Heart left ventricle (tissue), 16 donors: ENCODE results near the gene GLT1D1. TPM values are rescaled to one million over a fixed set of nuclear protein-coding genes. Genes with fewer than 3 reads are reported as not detected.

Source experiments
- ATAC-seq, 4 donors: fragments of 200-7000 bp; cut with Tn5 transposase; one replicate each; pipeline ENCODE4 v1.9.1; 2020 to 2022; ENCODE audit warnings: moderate library complexity in 4 of 4, mild to moderate bottlenecking in 3 of 4, moderate number of reproducible peaks in 1 of 4
- DNase-seq, 5 donors: peaks; one replicate each; pipeline ENCODE4 v3.0.0-alpha.2; 2020
- H3K27ac ChIP-seq, 12 donors: fragments of 200-600 bp; sonication (generic) in 4 of 12; one replicate each; pipeline versions ENCODE4 v1.5.0 to v1.8.0; 2016 to 2022; ENCODE audit warnings: mild to moderate bottlenecking in 2 of 12
- H3K27me3 ChIP-seq, 9 donors: fragments of 200-600 bp; sonication (generic) in 2 of 9; one replicate each; pipeline versions ENCODE4 v1.5.1 to v1.8.0; 2016 to 2022; ENCODE audit warnings: mild to moderate bottlenecking in 3 of 9
- H3K36me3 ChIP-seq, 9 donors: fragments of 200-600 bp; sonication (generic) in 2 of 9; one replicate each; pipeline versions ENCODE4 v1.5.0 to v1.8.0; 2018 to 2022; ENCODE audit warnings: mild to moderate bottlenecking in 2 of 9
- H3K4me1 ChIP-seq, 12 donors: fragments of 200-600 bp; sonication (generic) in 4 of 12; one replicate each; pipeline versions ENCODE4 v1.5.0 to v1.8.0; 2016 to 2022; ENCODE audit warnings: mild to moderate bottlenecking in 3 of 12
- H3K4me3 ChIP-seq, 12 donors: fragments of 200-600 bp; sonication (generic) in 4 of 12; one replicate each; pipeline versions ENCODE4 v1.5.0 to v1.8.0; 2017 to 2022; ENCODE audit warnings: mild to moderate bottlenecking in 9 of 12, moderate library complexity in 4 of 12
- H3K9me3 ChIP-seq, 12 donors: fragments of 200-600 bp; sonication (generic) in 4 of 12; one replicate each; pipeline versions ENCODE4 v1.5.0 to v1.8.0; 2016 to 2022; ENCODE audit warnings: mild to moderate bottlenecking in 1 of 12
- POLR2A ChIP-seq, 2 donors: fragments of 450-650 bp; IDR thresholded peaks; one replicate each; pipeline ENCODE4 v1.6.1; 2017; ENCODE audit warnings: antibody characterized with exemption in 2 of 2, mild to moderate bottlenecking in 2 of 2, moderate library complexity in 2 of 2
- WGBS, 4 donors: extraction: QIAGEN DNeasy Blood & Tissue Kit in 2 of 4; methylation state at CpG; one replicate each; pipeline versions ENCODE4 v1.1.5 to v1.1.7; 2013 to 2018; 5-methylcytosine and 5-hydroxymethylcytosine counted together
- intact Hi-C, 10 donors: fragments of 100-400 bp; cut with DNase I; formaldehyde crosslinking; loops; one replicate each; pipeline versions ENCODE4 v1.11.1 to v1.14.2; 2022
- polyA plus RNA-seq, 2 donors: library from polyadenylated mRNA; stranded (reverse); fragments of 200-250 nt; gene quantifications; one replicate each; pipeline ENCODE4 v1.2.3, GENCODE V29; 2013
- total RNA-seq, 9 donors: library from RNA; depleted of rRNA in 2 of 9; stranded (reverse); fragments of >200 nt in 2 of 9; fragmentation: NEBNext Ultra II Directional in 3 of 9; extraction: Animal tissue kit (Norgen Biotek cat#: 25700) in 3 of 9; gene quantifications; one replicate each; pipeline versions ENCODE4 v1.1.0 to v1.2.4, GENCODE V29; 2016 to 2023
- TF ChIP-seq, protein P1 (sequence below), 12 donors: fragments of 200-600 bp; sonication (generic) in 4 of 12; IDR thresholded peaks; one replicate each; pipeline versions ENCODE4 v1.5.0 to v1.8.0; 2018 to 2022; ENCODE audit warnings: antibody characterized with exemption in 12 of 12, mild to moderate bottlenecking in 5 of 12
- donor health status: ischemic (EF 13 %, LVEDD 7.1; RV severe dilation, severe dysfunction).
- donor health status: healthy with polysubstance abuse.
- donor health status: DM: no; HTN: yes; CAD: no.
- donor health status: DM: no; HTN: no; CAD: no.
- donor health status: ischemic (EF 25% LVEDD 6.9; RV normal size, moderate dysfunction).
- donor health status: ischemic (EF 25% LVEDD 5.7; RV mildly dilated, moderate dysfunction).
- donor health status: healthy.
- donor health status: DM: yes; HTN: yes; CAD: no.
- donor health status: ischemic (EF 35%, LVEDD 5.7; RV mildly dilated, moderate dysfunction).
- donor health status: nonischemic (EF 11% LVEDD 7.7; RV severe dilation, severe dysfunction).
- donor health status: DM: yes; HTN: yes; CAD: no.
- donor health status: PGD.
- donor health status: ischemic (EF 29% LVEDD 5.4; RV normal size, mild dysfunction).
- donor health status: nonischemic (EF 23%, LVEDD 6.1; RV moderate dilation, normal function).

Gene GLT1D1
- total and polyA plus RNA-seq, 11 donors, result 0.11 to 2.3 (median 0.38) TPM

GRCh38 chr12:128969480-128970055, 116.3 kb downstream of the GLT1D1 start:
- WGBS, 4 donors, result 1 to 2% (median 1%) methylated on average over 13 to 18 of the region's 18 CpGs
- TF ChIP-seq POLR2A (IDR thresholded peaks at IDR 0.05), result no peak
- TF ChIP-seq, protein P1, sequence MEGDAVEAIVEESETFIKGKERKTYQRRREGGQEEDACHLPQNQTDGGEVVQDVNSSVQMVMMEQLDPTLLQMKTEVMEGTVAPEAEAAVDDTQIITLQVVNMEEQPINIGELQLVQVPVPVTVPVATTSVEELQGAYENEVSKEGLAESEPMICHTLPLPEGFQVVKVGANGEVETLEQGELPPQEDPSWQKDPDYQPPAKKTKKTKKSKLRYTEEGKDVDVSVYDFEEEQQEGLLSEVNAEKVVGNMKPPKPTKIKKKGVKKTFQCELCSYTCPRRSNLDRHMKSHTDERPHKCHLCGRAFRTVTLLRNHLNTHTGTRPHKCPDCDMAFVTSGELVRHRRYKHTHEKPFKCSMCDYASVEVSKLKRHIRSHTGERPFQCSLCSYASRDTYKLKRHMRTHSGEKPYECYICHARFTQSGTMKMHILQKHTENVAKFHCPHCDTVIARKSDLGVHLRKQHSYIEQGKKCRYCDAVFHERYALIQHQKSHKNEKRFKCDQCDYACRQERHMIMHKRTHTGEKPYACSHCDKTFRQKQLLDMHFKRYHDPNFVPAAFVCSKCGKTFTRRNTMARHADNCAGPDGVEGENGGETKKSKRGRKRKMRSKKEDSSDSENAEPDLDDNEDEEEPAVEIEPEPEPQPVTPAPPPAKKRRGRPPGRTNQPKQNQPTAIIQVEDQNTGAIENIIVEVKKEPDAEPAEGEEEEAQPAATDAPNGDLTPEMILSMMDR (IDR thresholded peaks at IDR 0.05), result peak in 7 of 12 donors; percentile 12 to 29 (median 18)
- intact Hi-C loops, result loop anchor here in 2 of 10 donors (5.0 to 10.0 kb wide), 2 partner anchors 185 to 943 kb away; no protein-coding TSS in a partner anchor

GRCh38 chr12:128970110-128970509, 116.8 kb downstream of the GLT1D1 start:
- intact Hi-C loops, result no loop called here
- H3K4me3 ChIP-seq, result no peak overlapping the region
- 8 to 20% (median 15%) methylated on average over 6 to 13 of the region's 13 CpGs for WGBS, 4 donors
- no peak for ATAC-seq
- H3K4me1 ChIP-seq, result no peaks in the 10 kb centered on the region
- H3K27ac ChIP-seq, result no peak overlapping the region
- H3K36me3 ChIP-seq, result no peaks in the 10 kb centered on the region
- H3K27me3 ChIP-seq, result peaks cover 0 to 60% (median 12%) of the 10 kb centered on the region in 9 donors
- peaks cover 0 to 4% (median 0%) of the 10 kb centered on the region in 12 donors for H3K9me3 ChIP-seq
- TF ChIP-seq, protein P1 (IDR thresholded peaks at IDR 0.05), result no peak
- TF ChIP-seq POLR2A (IDR thresholded peaks at IDR 0.05), result no peak
- no peak for DNase-seq

More at GRCh38 chr12:128969480-128970055, 116.3 kb downstream of the GLT1D1 start:
- H3K36me3 ChIP-seq, result no peaks in the 10 kb centered on the region
- peaks cover 0 to 9% (median 2%) of the 10 kb centered on the region in 12 donors for H3K9me3 ChIP-seq
- H3K4me1 ChIP-seq, result no peaks in the 10 kb centered on the region
- no peak overlapping the region for H3K4me3 ChIP-seq
- H3K27me3 ChIP-seq, result peaks cover 0 to 55% (median 12%) of the 10 kb centered on the region in 9 donors
- DNase-seq (no peak), ATAC-seq (peak in 2 of 4 donors; percentile 62 to 79)
- H3K27ac ChIP-seq, result no peak overlapping the region

DNA sequence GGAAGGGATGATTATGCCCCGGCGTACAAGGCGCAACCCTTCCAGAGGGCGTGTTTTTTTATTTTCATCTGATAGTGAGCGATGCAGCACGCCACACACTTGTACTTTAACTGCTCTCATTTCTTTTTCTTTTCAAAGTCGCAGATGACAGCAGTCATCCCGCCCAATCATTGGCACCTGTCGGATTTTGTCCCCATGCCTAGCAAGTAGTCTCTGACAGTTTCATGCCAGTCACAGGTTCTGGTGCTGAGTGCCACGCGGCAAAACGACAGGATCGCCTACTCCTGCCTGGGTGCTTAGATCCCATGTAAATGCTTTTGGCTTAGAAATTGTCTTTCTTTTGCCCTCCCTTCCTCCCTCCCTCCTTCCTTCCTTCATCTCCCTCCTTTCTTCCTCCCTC, 117.7 kb downstream of the GLT1D1 start:
- Histone ChIP-seq H3K36me3 (no peaks in the 10 kb centered on the region), H3K9me3 (no peaks in the 10 kb centered on the region), H3K27me3 (peaks cover 0 to 68% (median 14%) of the 10 kb centered on the region in 9 donors), H3K4me1 (no peaks in the 10 kb centered on the region), H3K4me3 (no peak overlapping the region), H3K27ac (no peak overlapping the region)
- intact Hi-C loops, result no loop called here
- DNase-seq, result no peak
- ATAC-seq, result no peak
- WGBS, 4 donors, result 68 to 77% (median 70%) methylated on average over 13 of the region's 13 CpGs
- TF ChIP-seq, protein P1 (IDR thresholded peaks at IDR 0.05), result no peak
- TF ChIP-seq POLR2A (IDR thresholded peaks at IDR 0.05), result no peak

- Histone ChIP-seq H3K4me1 (no peaks in the 10 kb centered on the region), H3K9me3 (no peaks in the 10 kb centered on the region), H3K36me3 (no peaks in the 10 kb centered on the region), H3K27me3 (peaks cover 2 to 72% (median 22%) of the 10 kb centered on the region in 9 donors), H3K27ac (no peak overlapping the region), H3K4me3 (no peak overlapping the region)
- no peak for TF ChIP-seq POLR2A (IDR thresholded peaks at IDR 0.05)
- TF ChIP-seq, protein P1 (IDR thresholded peaks at IDR 0.05), result no peak
- ATAC-seq (no peak), DNase-seq (no peak)
- WGBS, 4 donors, result 61 to 72% (median 69%) methylated on average over 10 to 11 of the region's 11 CpGs
- intact Hi-C loops, result no loop called here
Observed at GRCh38 chr12:128971802-128972201, 118.5 kb downstream of the GLT1D1 start.
